Inflammatory macrophage (primary cell): ENCODE results near the gene MT1E.
"Not testable (repeated sequence)": the region's sequence is repeated elsewhere in the genome, so short reads cannot be mapped to it uniquely, and the experiment has no call there.

ENCODE experiments used
- DNase-seq, 2 donors: peaks; one replicate each; pipeline ENCODE4 v3.0.0-alpha.2; 2020 to 2022

Gene MT1E

DNA sequence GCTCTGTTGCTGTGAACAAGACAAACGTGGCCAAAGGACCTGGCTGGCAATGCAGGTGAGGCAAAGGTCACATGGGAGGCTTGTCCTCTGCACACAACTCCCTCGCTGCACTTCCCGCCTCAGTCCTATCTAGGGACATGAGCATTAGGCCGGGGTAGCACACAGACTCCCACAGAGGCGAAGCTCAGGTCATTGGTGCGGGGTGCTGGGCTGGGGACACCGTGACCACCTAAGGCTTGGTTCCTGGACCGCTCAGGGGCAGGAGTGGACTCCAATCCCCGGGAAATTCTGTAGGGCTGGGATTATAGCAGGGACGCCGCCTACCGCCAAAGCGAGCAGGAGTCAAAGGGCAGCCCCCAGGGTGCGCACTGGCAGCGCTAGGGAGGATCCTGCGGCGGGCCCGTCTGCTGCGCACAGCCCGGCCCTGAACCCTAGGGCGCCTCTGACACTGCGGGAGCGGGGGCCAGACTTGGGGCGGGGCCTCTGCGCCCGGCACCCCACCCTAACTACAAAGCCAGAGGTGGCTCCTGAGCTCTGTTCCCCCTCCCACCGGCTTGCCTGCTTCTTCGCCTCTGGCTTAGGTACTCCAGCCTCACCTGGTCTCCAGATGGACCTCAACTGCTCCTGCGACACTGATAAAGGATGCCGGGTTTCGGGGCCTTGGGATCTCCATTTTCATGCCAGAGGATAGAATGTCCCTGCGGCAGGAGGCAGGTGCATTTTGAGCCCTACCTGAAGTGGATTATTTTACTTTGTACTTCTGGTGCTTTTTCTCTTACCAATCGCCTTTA lies 22.3 kb downstream of the MT1E start:
- no peak for DNase-seq

DNA sequence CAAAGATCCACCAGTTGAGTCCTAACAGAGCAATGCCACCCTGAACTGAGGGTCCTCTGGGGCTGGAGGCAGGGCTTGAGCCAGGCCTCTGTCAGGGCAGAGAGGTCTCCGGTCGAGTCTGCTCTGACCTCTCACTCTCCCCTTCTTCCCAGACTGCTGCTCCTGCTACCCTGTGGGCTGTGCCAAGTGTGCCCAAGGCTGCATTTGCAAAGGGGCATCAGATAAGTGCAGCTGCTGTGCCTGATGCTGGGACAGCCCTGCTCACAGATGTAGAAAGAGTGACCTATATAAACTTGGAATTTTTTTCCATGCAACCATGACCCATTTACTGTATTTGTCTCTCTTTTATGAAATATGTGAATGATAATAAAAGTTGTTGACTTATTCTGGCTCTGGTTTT lies 23.7 kb downstream of the MT1E start:
- no peak for DNase-seq

DNA sequence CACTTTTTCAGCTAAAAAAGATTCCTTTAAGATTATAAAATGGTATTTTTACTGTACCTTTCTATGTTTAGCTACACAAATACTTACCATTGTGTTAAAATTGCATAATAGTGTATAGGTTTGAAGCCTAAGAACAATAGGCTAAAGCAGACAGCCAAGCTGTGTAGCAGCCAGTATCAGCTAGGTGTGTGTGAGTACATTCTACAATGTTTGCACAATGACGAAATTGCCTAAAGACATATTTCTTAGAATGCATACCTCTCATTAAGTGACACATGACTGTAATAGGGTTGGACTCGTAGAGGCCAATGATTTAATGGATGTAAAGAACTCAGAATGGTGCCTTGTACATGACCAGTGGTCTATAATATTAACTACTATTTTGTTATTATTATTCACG lies 24.2 kb downstream of the MT1E start:
- no peak for DNase-seq

DNA sequence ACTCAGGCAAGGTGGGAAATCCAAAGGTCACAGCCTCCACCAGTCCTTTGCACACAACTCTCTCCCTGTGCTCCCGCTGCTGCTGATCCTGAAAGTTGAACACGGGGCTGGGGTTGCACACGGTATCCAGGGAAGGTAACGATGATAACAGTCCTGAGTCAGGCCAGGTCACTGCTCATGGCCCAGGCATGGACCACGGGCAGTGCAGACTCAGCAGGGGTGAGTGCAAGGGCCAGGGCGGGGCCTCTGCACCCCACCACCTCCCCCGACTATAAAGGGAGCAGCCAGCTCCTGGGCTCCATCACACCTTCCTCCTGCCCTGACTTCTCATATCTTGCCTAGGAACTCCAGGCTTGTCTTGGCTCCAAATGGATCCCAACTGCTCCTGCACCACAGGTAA lies 26.0 kb downstream of the MT1E start, which contains the start of gene MT1B:
TSS of gene MT1B (plus strand) at position 301 of the 400 bp plus-strand sequence. CDS start at position 369, 68 bp downstream.
- no peak for DNase-seq

DNA sequence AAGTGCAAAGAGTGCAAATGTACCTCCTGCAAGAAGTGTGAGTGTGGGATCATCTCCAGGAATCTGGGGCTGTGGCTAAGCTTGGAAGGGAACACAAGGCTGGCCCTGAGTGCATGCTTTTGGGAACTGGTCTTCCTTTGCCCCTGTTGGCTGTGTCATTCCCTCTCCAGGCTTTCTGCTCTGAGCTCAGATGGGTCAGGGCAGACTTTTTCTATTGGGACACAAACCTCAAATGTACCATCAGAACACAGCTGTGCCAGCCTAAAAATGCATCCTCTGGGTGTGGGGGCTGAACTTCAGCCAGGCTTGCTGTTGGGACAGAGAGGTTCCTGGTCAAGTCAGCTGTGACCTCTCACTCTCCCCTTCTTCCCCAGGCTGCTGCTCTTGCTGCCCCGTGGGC lies 27.0 kb downstream of the MT1E start:
- DNase-seq = no peak

DNA sequence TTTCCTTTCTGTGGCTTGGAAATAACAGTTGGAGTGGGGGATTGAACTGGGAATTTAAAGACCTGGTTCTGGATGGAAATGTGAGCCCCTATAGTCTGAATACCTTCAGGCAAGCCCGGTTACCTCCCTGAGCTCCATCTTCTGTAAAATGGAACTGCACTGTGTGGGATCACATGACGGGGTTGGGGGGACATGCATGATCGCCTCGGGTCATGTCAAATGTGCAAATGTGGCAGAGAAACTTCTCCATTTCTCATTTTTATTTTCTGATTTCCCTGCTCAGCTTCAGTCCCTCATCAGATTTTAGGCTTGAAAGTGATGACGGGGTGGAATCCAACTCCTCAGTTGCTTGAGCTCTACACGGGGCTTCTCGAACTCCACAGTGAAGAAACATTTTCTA lies 27.6 kb downstream of the MT1E start:
- DNase-seq = no peak

DNA sequence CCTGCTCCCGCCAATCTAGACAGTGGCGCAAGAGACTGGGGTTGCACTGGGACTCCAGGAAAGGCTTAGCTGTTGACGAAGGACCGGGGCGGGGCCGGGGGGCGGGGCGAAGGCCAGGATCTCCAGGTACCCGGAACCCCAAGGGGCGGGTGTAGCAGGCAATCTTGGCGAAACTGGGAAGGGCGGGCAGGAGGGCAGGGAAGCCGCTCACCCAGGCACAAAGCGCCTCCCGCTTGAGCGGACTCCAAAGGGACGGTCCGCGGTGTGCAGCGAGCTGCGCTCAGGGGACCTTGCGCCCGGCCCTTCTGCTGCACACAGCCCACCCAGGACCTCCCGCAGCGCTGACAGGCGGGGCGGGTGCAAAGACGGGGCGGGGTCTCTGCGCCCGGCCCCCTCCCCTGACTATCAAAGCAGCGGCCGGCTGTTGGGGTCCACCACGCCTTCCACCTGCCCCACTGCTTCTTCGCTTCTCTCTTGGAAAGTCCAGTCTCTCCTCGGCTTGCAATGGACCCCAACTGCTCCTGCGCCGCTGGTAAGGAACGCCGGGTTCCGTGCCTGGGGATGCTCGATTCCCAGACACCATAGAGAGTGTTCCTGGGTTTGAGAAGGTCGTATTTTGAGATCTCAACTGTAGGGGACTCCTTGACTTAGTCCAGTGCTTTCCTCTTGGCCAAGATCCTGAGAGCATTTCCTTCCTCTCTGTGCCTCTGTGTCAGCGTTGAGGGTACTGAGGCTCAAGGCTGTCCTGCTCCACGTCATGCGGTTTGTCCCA lies 32.2 kb downstream of the MT1E start, which contains the start of gene MT1F:
TSS of gene MT1F (plus strand) at position 405 of the 772 bp plus-strand sequence. CDS start at position 505, 100 bp downstream.
- DNase-seq = peak; percentile 73 to 82

DNA sequence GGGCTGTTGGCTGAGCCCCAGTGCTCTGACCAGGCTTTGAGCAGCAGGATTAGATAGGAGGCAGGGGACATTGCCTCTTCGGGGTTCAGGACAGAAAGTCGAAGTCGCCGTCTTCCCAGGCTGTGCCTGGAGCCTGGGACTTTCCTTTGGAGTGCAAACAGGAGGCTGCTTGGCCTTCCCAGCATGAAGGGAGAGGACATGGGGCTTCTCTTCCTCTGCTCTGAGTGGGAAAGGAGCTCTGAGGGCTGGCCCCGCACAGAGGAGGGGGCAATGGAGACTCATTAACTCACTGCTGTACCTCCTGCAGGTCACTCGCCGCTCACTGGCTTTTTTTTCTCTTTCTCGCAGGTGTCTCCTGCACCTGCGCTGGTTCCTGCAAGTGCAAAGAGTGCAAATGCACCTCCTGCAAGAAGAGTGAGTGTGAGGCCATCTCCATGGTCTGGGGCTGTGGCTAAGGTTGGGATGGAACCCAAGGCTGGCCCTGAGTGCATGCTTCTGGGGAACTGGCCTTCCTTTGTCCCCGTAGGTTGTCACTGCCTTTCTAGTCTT lies 32.8 kb downstream of the MT1E start:
- no peak for DNase-seq

DNA sequence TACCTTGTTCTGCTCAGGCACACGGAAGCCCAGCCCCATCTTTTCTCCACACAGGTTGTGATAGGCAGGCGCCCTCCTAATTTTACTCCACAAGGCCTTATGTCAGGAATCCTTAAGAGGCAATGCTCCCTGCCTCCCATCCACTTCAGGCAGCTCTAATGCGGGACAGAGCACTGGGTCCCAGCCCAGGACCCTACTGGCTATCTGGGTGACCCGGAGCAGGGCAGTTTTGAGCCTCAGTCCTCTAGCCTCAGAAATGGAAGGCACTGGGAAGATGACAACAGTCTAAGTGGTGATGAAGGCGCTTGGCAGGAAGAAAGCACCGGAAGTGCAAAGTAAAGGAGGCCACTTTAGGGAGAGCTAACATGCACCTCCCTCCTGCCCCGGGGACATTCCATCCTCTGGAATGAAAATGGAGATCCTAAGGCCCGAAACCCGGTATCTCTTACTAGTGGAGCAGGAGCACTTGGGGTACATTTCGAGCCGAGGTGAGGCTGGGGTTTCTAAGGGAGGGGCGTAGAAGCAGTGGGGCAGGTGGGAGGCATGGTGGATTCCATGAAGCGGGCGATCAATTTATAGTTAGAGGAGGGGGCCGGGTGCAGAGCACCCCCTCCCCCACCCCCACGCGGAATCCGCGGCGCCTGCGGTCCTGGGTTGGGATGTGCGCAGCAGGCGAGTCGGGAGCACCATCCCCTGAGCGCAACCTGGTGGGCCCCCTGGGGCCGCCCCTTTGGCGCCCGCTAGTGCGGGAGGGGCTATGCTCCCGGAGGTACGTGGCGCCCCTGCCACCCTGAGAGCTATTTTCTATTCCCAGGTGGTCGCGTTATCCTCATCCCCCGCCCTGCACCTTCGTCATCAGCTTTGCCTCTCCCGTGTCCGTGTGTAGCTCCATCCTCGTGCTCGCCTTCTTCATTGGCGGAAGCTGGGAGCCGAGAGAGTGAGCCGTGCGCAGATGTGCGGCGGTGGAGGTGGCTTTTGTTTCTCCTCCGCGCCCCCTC lies 37.1 kb downstream of the MT1E start:
- no peak for DNase-seq

DNA sequence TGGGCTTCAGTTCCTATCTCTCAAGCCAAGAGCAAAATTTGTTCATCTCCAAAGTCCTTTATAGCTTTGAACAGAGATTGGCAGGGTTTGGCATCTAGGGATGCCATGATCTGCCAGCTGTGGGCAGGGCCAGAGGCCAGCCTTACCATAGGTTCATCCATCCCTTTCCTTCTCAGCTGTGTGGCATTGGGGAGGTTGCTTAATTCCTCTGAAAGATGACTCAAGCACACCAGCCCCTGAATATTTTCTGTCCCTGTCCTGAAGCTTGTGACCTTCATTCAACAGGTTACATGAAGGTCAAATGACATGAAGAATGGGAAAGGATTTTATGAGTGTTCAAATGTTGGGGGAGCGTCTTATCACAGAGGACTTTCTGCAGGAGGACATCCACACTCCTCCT lies 38.9 kb downstream of the MT1E start:
- no peak for DNase-seq

DNA sequence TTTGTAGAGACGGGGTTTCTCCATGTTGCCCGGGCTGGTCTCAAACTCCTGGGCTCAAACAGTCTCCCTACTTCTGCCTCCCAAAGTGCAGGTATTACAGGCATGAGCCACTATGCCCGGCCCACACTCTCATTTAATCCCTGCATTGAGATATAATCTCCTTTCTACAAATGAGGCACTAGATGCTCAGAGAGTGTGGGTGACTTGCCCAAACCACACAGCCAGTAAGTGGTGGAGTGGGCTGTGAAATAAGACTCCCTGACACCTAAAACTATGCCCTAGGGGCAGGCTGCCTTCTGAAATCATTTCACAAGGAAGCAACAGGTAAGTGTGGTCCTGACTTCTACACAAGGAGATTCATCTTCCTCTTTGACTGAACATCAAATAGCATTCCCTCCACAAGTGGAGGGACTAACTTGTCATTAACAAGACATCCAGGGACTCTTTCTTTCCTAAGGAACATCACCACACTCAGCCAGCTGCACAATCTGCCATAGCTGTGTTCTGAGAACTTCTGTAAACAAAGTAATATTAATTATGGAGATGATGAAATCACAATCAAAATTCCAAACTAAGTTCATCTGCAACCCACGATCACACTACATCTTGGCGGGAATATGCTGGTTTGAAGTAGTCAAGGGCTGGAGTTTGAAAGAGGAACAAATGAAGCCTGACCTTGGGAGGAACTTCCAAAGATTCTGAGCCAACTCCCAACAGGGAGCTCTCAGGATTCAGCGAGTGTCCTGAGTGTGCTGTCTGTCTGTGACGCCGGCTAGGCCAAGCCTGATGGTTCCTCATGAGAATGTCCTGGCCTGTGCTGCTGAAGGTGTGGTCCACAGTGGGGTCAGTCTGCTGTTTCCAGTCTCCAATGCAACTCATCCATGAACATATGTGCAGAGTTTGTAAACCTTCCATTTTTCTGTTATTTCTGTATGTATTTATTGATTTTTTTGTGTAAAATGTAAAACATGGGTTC lies 40.0 kb downstream of the MT1E start:
- not testable (repeated sequence) for DNase-seq

DNA sequence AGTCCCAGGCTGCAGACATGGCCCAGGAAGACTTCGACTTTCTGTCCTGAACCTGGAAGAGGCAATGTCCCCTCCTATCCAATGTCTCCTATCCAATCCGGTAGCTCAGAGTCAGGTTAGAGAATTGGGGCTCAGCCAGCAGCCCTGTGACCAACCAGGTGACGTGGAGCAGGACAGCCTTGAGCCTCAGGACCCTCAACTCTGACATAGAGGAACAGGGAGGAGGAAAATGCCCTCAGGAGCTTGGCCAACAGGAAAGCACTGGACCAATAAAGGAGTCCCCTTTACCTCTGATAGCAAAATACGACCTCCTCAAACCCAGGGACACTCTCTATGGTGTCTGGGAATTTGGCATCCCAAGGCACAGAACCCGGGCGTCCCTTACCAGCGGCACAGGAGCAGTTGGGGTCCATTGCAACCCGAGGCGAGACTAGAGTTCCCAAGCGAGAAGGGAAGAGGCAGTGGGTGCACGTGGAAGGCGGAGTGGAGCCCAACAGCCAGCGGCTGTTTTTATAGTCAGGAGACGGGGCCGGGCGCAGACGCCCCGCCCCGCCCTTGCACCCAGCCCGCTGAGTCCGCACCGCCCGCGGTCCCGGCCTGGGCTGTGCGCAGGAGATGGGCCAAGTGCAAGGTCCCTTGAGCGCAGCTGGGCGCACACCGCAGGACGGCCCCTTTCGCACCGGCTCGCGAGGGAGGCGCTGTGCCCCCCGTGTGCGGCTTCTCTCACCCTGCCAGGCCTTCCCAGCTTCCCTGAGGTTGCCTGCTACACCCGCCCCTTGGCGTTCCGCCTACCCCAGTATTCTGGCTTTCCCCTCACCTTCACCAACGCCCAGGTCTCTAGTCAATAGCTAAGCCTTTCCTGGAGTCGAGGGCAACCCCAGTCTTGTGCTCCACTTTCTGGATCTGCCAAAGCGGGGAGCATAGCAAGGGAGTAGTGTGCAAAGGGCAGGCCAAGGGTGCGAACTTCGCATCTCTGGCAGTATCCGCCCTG lies 42.3 kb downstream of the MT1E start, which contains the start of gene MT1G:
TSS of gene MT1G (minus strand) at position 485 of the 991 bp plus-strand sequence. CDS start at position 413, 72 bp downstream.
- DNase-seq = peak; percentile 70 to 84

DNA sequence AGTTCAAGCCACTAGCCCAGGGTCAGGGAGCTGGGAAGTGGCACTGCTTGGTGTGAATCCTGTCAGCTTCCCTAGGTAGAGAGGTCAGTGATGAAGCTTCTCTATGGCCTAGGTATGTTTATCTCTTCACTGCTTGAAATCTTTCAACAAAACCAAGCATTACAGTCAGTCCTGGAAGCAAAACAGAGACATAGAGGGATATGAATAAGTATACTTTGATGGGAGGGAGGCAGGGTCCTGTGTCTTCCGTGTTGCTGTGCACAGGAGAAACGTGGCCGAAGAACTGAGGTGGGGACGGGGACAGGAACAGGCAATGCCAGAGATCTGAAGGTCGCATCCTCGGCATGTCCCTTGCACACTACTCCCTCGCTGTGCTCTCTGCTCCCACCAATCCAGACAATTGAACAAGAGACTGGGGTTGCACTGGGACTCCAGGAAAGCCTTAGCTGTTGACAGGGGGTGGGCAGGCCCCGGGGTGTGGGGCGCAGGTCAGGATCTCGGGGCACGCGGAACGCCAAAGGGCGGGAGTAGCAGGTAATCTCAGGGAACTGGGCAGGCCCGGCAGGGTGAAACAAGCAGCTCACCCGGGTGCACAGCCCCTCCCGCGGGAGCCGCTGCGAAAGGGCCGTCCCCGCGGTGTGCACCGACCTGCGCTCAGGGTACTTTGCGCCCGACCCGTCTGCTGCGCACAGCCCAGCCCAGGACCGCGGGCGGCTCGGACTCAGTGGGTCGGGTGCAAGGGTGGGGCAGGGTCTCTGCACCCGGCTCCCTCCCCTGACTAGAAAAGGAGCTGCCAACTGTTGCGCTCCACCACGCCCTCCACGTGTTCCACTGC lies 43.6 kb downstream of the MT1E start, which contains the start of gene MT1H:
TSS of gene MT1H (plus strand) at position 810 of the 835 bp plus-strand sequence. CDS start 71 bp downstream, outside the sequence.
- DNase-seq = peak in 1 of 2 donors; percentile 8

DNA sequence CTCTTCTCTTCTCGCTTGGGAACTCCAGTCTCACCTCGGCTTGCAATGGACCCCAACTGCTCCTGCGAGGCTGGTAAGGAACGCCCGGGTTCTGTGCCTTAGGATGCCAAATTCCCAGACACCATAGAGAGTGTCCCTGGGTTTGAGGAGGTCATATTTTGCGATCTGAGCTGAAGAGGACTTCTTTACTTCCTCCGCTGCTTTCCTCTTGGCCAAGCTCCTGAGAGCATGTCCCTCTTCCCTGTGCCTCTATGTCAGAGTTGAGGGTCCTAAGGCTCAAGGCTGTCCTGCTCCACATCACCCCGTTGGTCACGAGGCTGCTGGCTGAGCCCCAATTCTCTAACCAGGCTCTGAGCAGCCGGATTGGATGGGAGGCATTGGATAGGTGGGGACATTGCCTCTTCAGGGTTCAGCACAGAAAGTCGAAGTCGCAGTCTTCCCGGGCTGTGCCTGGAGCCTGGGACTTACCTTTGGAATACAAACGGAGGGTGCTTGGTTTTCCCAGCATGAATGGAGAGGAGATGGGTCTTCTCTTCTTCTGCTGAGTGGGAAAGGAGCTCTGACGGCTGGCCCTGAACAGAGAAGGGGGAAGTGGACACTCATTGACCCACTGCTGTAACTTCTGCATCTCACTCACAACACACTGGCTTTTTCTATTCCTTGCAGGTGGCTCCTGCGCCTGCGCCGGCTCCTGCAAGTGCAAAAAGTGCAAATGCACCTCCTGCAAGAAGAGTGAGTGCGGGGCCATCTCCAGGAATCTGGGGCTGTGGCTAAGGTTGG lies 44.4 kb downstream of the MT1E start:
- peak; percentile 37 to 48 for DNase-seq

DNA sequence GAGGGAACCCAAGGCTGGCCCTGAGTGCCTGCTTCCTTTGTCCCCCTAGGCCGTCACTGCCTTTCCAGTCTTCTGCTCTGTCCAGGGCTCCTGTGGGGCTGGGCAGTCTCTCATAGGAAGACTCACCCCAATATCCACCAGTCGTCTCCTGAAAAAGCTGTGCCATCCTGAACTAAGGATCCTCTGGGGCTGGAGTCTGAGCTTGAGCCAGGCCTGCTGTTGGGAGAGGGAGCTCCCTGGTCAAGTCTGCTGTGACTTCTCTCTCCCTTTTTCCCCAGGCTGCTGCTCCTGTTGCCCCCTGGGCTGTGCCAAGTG lies 45.0 kb downstream of the MT1E start:
- DNase-seq = no peak

DNA sequence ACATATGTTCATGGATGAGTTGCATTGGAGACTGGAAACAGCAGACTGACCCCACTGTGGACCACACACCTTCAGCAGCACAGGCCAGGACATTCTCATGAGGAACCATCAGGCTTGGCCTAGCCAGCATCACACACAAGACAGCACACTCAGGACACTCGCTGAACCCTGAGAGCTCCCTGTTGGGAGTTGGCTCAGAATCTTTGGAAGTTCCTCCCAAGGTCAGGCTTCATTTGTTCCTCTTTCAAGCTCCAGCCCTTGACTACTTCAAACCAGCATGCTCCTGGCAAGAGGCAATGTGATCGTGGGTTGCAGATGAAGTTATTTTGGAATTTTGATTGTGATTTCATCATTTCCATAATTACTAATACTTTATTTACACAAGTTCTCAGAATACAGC lies 46.1 kb downstream of the MT1E start:
- peak; percentile 17 to 41 for DNase-seq

DNA sequence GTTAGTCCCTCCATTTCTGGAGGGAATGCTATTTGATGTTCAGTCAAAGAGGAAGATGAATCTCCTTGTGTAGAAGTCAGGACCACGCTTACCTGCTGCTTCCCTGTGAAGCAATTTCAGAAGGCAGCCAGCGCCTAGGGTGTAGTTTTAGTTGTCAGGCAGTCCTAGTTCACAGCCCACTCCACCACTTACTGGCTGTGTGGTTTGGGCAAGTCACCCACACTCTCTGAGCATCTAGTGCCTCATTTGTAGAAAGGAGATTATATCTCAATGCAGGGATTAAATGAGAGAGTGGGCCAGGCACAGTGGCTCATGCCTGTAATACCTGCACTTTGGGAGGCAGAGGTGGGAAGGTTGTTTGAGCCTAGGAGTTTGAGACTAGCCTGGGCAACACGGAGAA lies 46.6 kb downstream of the MT1E start:
- not testable (repeated sequence) for DNase-seq
